Neuronal stem cell (in vitro differentiated cells): ENCODE results near the gene TOMM40L.
"Not testable (repeated sequence)": the region's sequence is repeated elsewhere in the genome, so short reads cannot be mapped to it uniquely, and the experiment has no call there.

ENCODE experiments used
- DNase-seq: peaks from one replicate; pipeline ENCODE4 v3.0.0-alpha.2; 2013; ENCODE audit warnings: low spot score
- H2AFZ ChIP-seq: one replicate; pipeline ENCODE4 v1.6.1; 2013; ENCODE audit warnings: mild to moderate bottlenecking, low read length, inconsistent platforms
- H2AK5ac ChIP-seq: 2 replicates; pipeline ENCODE4 v1.6.1; 2013; ENCODE audit warnings: low read depth, mild to moderate bottlenecking, inconsistent platforms, low read length, moderate library complexity, mixed read lengths
- H2BK120ac ChIP-seq: 2 replicates; pipeline ENCODE4 v1.6.1; 2013; ENCODE audit warnings: low read depth, mild to moderate bottlenecking, inconsistent platforms, low read length, moderate library complexity, mixed read lengths
- H2BK12ac ChIP-seq: one replicate; pipeline ENCODE4 v1.6.1; 2013; ENCODE audit warnings: low read length, inconsistent platforms
- H2BK15ac ChIP-seq: 2 replicates; pipeline ENCODE4 v1.6.1; 2013; ENCODE audit warnings: mild to moderate bottlenecking, low read length, inconsistent platforms, mixed read lengths
- H2BK5ac ChIP-seq: one replicate; pipeline ENCODE4 v1.6.1; 2013; ENCODE audit warnings: inconsistent platforms, mild to moderate bottlenecking, low read length, moderate library complexity
- H3K14ac ChIP-seq: one replicate; pipeline ENCODE4 v1.6.1; 2013; ENCODE audit warnings: low read length, inconsistent platforms
- H3K18ac ChIP-seq: 2 replicates; pipeline ENCODE4 v1.6.1; 2013; ENCODE audit warnings: low read length, inconsistent platforms
- H3K23ac ChIP-seq: 2 replicates; pipeline ENCODE4 v1.6.1; 2013; ENCODE audit warnings: low read depth, mild to moderate bottlenecking, mixed read lengths, low read length, inconsistent platforms; ENCODE audit not compliant: poor library complexity
- H3K27ac ChIP-seq: replicated peaks from 3 replicates; pipeline ENCODE4 v1.5.1; 2013; ENCODE audit warnings: low read length, inconsistent platforms
- H3K27me3 ChIP-seq, 3 experiments: 2 replicates each; pipeline ENCODE4 v1.6.1; 2013; ENCODE audit warnings: low read length in 3 of 3, mild to moderate bottlenecking in 2 of 3, inconsistent platforms in 1 of 3, low read depth in 1 of 3, mixed read lengths in 1 of 3, moderate library complexity in 1 of 3; ENCODE audit not compliant: control insufficient read depth in 3 of 3, insufficient read depth in 3 of 3
- H3K36me3 ChIP-seq, 2 donors: replicated peaks in 1 of 2; 2 replicates each; pipeline ENCODE4 v1.6.1; 2013; ENCODE audit warnings: low read length in 2 of 2; ENCODE audit not compliant: control insufficient read depth in 2 of 2, insufficient read depth in 2 of 2
- H3K4ac ChIP-seq: 2 replicates; pipeline ENCODE4 v1.6.1; 2013; ENCODE audit warnings: inconsistent platforms, mild to moderate bottlenecking, low read length, moderate library complexity
- H3K4me1 ChIP-seq, 2 donors: 1 replicate in 1 of 2; 2 replicates in 1 of 2; pipeline ENCODE4 v1.6.1; 2013; ENCODE audit warnings: low read length in 2 of 2, low read depth in 1 of 2; ENCODE audit not compliant: control insufficient read depth in 2 of 2, insufficient read depth in 1 of 2
- H3K4me2 ChIP-seq: one replicate; pipeline ENCODE4 v1.6.1; 2013; ENCODE audit warnings: mild to moderate bottlenecking, low read length, inconsistent platforms; ENCODE audit not compliant: insufficient read depth, poor library complexity, severe bottlenecking
- H3K4me3 ChIP-seq, 2 donors: 2 replicates each; pipeline ENCODE4 v1.5.1; 2013; ENCODE audit warnings: low read length in 2 of 2, mild to moderate bottlenecking in 2 of 2, inconsistent platforms in 1 of 2, moderate library complexity in 1 of 2
- H3K79me1 ChIP-seq: one replicate; pipeline ENCODE4 v1.6.1; 2013; ENCODE audit warnings: low read depth, mild to moderate bottlenecking, inconsistent platforms, low read length, moderate library complexity
- H3K9ac ChIP-seq: one replicate; pipeline ENCODE4 v1.6.1; 2013; ENCODE audit warnings: mild to moderate bottlenecking, low read depth, low read length, inconsistent platforms; ENCODE audit not compliant: poor library complexity
- H3K9me3 ChIP-seq, 2 donors: replicated peaks in 1 of 2; 2 replicates each; pipeline versions ENCODE3 to v1.6.1; 2013; ENCODE audit warnings: low read length in 2 of 2, mild to moderate bottlenecking in 2 of 2, inconsistent platforms in 1 of 2, low read depth in 1 of 2, mixed read lengths in 1 of 2, moderate library complexity in 1 of 2; ENCODE audit not compliant: control insufficient read depth in 2 of 2, insufficient read depth in 1 of 2
- H4K8ac ChIP-seq: one replicate; pipeline ENCODE4 v1.6.1; 2013; ENCODE audit warnings: low read depth, mild to moderate bottlenecking, inconsistent platforms, low read length, moderate library complexity
- H4K91ac ChIP-seq: one replicate; pipeline ENCODE4 v1.6.1; 2013; ENCODE audit warnings: low read length, low read depth, mild to moderate bottlenecking, inconsistent platforms; ENCODE audit not compliant: poor library complexity
- WGBS, 2 donors: extraction: QIAGEN DNeasy Blood & Tissue Kit; methylation state at CpG; one replicate each; pipeline ENCODE4 v1.1.7; 2013; ENCODE audit warnings: missing lambda C conversion rate in 2 of 2, mixed read lengths in 1 of 2; ENCODE audit not compliant: insufficient read length in 2 of 2, insufficient replicate concordance in 1 of 2; ENCODE audit errors: extremely low coverage in 2 of 2; 5-methylcytosine and 5-hydroxymethylcytosine counted together

Gene TOMM40L

GRCh38 chr1:161255955-161256520 lies 30.2 kb downstream of the TOMM40L start:
- not testable (repeated sequence) for H3K23ac ChIP-seq, H3K79me1 ChIP-seq, H2BK5ac ChIP-seq, H3K4ac ChIP-seq, H2AFZ ChIP-seq, H4K8ac ChIP-seq, H3K4me1 ChIP-seq, DNase-seq, H2AK5ac ChIP-seq, H3K9ac ChIP-seq, H2BK12ac ChIP-seq, H2BK15ac ChIP-seq, H3K4me3 ChIP-seq, H3K4me2 ChIP-seq, H4K91ac ChIP-seq, H3K27ac ChIP-seq, H3K14ac ChIP-seq, H3K36me3 ChIP-seq, H2BK120ac ChIP-seq, H3K18ac ChIP-seq
- Histone ChIP-seq H3K27me3 (peaks cover 4 to 30% (median 21%) of the 10 kb centered on the region in 3 experiments), H3K9me3 (peaks cover 5 to 14% of the 10 kb centered on the region in 2 donors)
- no CpG with 5 or more reads among the region's 4 CpGs for WGBS, 2 donors

- H3K4me2 ChIP-seq, H3K9ac ChIP-seq, H2BK5ac ChIP-seq, H3K4me1 ChIP-seq, H3K14ac ChIP-seq, H3K36me3 ChIP-seq, H2AK5ac ChIP-seq, H2BK15ac ChIP-seq, H3K27ac ChIP-seq, DNase-seq, H2BK120ac ChIP-seq, H2AFZ ChIP-seq, H3K79me1 ChIP-seq, H4K8ac ChIP-seq, H3K18ac ChIP-seq, H2BK12ac ChIP-seq, H3K4ac ChIP-seq, H3K23ac ChIP-seq, H4K91ac ChIP-seq, H3K4me3 ChIP-seq: not testable (repeated sequence)
- peaks cover 5 to 14% of the 10 kb centered on the region in 2 donors for H3K9me3 ChIP-seq
- no CpG with 5 or more reads among the region's 5 CpGs for WGBS, 2 donors
- H3K27me3 ChIP-seq, result peaks cover 4 to 40% (median 21%) of the 10 kb centered on the region in 3 experiments
Observed at GRCh38 chr1:161257109-161257508, 31.2 kb downstream of the TOMM40L start.

GRCh38 chr1:161258439-161259344 lies 32.8 kb downstream of the TOMM40L start, which contains the start of gene PCP4L1:
TSS of gene PCP4L1 (plus strand) at chr1:161258745. CDS start at chr1:161258975, 230 bp downstream.
- Histone ChIP-seq H3K9ac (peak within 1 kb of the TSS; percentile 79), H4K91ac (no peak within 1 kb of the TSS), H2BK12ac (no peak within 1 kb of the TSS), H3K36me3 (no peaks in the 10 kb centered on the region), H3K18ac (peak within 1 kb of the TSS; percentile 60), H2BK15ac (peak within 1 kb of the TSS; percentile 56), H3K23ac (no peak within 1 kb of the TSS), H3K9me3 (peaks cover 5 to 14% of the 10 kb centered on the region in 2 donors), H2AK5ac (no peak within 1 kb of the TSS), H2AFZ (peak within 1 kb of the TSS; percentile 85), H3K4ac (no peak within 1 kb of the TSS), H3K4me2 (peak within 1 kb of the TSS; percentile 97), H3K14ac (no peak within 1 kb of the TSS), H3K79me1 (no peaks in the 10 kb centered on the region), H2BK120ac (peak within 1 kb of the TSS; percentile 22), H4K8ac (no peak within 1 kb of the TSS), H3K4me3 (peak within 1 kb of the TSS; percentile 36 to 79), H3K4me1 (peaks cover 0 to 7% of the 10 kb centered on the region in 2 donors), H3K27ac (no peak within 1 kb of the TSS), H3K27me3 (peaks cover 4 to 40% (median 21%) of the 10 kb centered on the region in 3 experiments), H2BK5ac (no peak within 1 kb of the TSS)
- DNase-seq, result peak; percentile 73
- no CpG with 5 or more reads among the region's 62 CpGs for WGBS, 2 donors

- Histone ChIP-seq H3K9ac (no peak overlapping the region), H4K91ac (no peak overlapping the region), H2BK12ac (no peak overlapping the region), H3K27ac (no peak overlapping the region), H2BK120ac (no peak overlapping the region), H3K9me3 (peaks cover 5 to 14% of the 10 kb centered on the region in 2 donors), H3K27me3 (peaks cover 4 to 39% (median 21%) of the 10 kb centered on the region in 3 experiments), H3K4me2 (no peak overlapping the region), H3K4ac (no peak overlapping the region), H2AK5ac (no peak overlapping the region), H2AFZ (peak overlapping the region; percentile 85), H2BK5ac (no peak overlapping the region), H3K4me3 (no peak overlapping the region), H3K4me1 (peaks cover 0 to 7% of the 10 kb centered on the region in 2 donors), H3K14ac (no peak overlapping the region), H2BK15ac (no peak overlapping the region), H3K18ac (no peak overlapping the region), H3K79me1 (no peaks in the 10 kb centered on the region), H3K23ac (no peak overlapping the region), H3K36me3 (no peaks in the 10 kb centered on the region), H4K8ac (no peak overlapping the region)
- DNase-seq, result no peak
- WGBS, 2 donors, result no CpG with 5 or more reads among the region's 6 CpGs
Observed at GRCh38 chr1:161259345-161259702, 33.5 kb downstream of the TOMM40L start.
